K562 (cell line): ENCODE results near the gene EFCAB8. TPM values are rescaled to one million over a fixed set of nuclear protein-coding genes. Genes with fewer than 3 reads are reported as not detected.

Experiments
- ATAC-seq: fragments of 200-7000 bp; cut with Tn5 transposase; 3 replicates; pipeline ENCODE4 v1.9.1; 2020; ENCODE audit warnings: moderate library complexity
- BruUV-seq: library from RNA; stranded (reverse); fragments of 400-500 nt; replicated peaks from 2 replicates; lab custom pipeline; 2021; lab: Mats Ljungman, UMichigan
- CTCF ChIA-PET: fragments of 300-600 bp; formaldehyde crosslinking; extraction: SDS; loops from one replicate; lab custom pipeline; 2021; ENCODE audit warnings: low intra/inter-chr PET ratio; lab: Yijun Ruan, JAX
- POLR2A ChIA-PET: fragments of 300-600, 350-650 bp; sonication (Branson Sonifier 250); formaldehyde crosslinking; extraction: SDS; loops from one replicate; lab custom pipeline; 2021; ENCODE audit warnings: antibody characterized with exemption, inconsistent platforms; lab: Yijun Ruan, JAX
- DNase-seq, 4 experiments: peaks; one replicate each; pipeline versions ENCODE4 v3.0.0 to v3.0.0-alpha.2; 2011 to 2018; ENCODE audit warnings: low spot score in 3 of 4, mixed read lengths in 3 of 4; ENCODE audit errors: extremely low read depth in 1 of 4
- FAIRE-seq: peaks from 2 replicates; lab custom pipeline; 2011; peaks lifted over from hg19 to GRCh38; lab: Jason Lieb, UNC
- H2AFZ ChIP-seq: 2 replicates; pipeline ENCODE4 v1.6.0; 2011; ENCODE audit warnings: low read depth, low read length, control low read depth, inconsistent platforms
- H3K27ac ChIP-seq: fragments of 200-600 bp; 3 replicates; pipeline ENCODE4 v1.8.0; 2011; ENCODE audit warnings: low read depth, mild to moderate bottlenecking, control low read depth, inconsistent platforms, low read length, moderate library complexity, mixed read lengths; ENCODE audit errors: extremely low read depth
- H3K27me3 ChIP-seq, 2 experiments: fragments of 300-600 bp in 1 of 2; 2 replicates in 1 of 2; 3 replicates in 1 of 2; pipeline versions ENCODE4 v1.6.0 to v1.8.0; 2011; ENCODE audit warnings: inconsistent platforms in 2 of 2, low read length in 2 of 2, mild to moderate bottlenecking in 1 of 2, mixed read lengths in 1 of 2, moderate library complexity in 1 of 2; ENCODE audit not compliant: control insufficient read depth in 2 of 2, insufficient read depth in 2 of 2
- H3K36me3 ChIP-seq: fragments of 300-600 bp; 3 replicates; pipeline ENCODE4 v1.8.0; 2011; ENCODE audit warnings: mild to moderate bottlenecking, low read length, inconsistent platforms; ENCODE audit not compliant: control insufficient read depth, insufficient read depth
- H3K4me1 ChIP-seq, 2 experiments: fragments of 200-600 bp in 1 of 2; replicated peaks in 1 of 2; 2 replicates in 1 of 2; 3 replicates in 1 of 2; pipeline versions ENCODE4 v1.5.1 to v1.8.0; 2011; ENCODE audit warnings: inconsistent platforms in 2 of 2, low read length in 2 of 2, mild to moderate bottlenecking in 1 of 2, mixed read lengths in 1 of 2, moderate library complexity in 1 of 2; ENCODE audit not compliant: control insufficient read depth in 2 of 2, insufficient read depth in 2 of 2
- H3K4me2 ChIP-seq: 2 replicates; pipeline ENCODE4 v1.6.1; 2011; ENCODE audit warnings: low read length, control low read depth, inconsistent platforms, mixed read lengths; ENCODE audit not compliant: insufficient read depth
- H3K4me3 ChIP-seq: fragments of 200-600 bp; sonication (generic), shearing (Covaris generic); 2 replicates; pipeline ENCODE4 v1.5.1; 2016; ENCODE audit warnings: control low read depth, inconsistent platforms
- H3K79me2 ChIP-seq: fragments of 200-600 bp; 3 replicates; pipeline ENCODE4 v1.8.0; 2011; ENCODE audit warnings: low read length, inconsistent platforms; ENCODE audit not compliant: control insufficient read depth, insufficient read depth
- H3K9ac ChIP-seq, 2 experiments: 2 replicates each; pipeline versions ENCODE4 v1.6.0 to v1.6.1; 2011; ENCODE audit warnings: low read depth in 2 of 2, low read length in 2 of 2, control low read depth in 1 of 2, inconsistent platforms in 1 of 2, mild to moderate bottlenecking in 1 of 2, mixed read lengths in 1 of 2; ENCODE audit not compliant: insufficient read depth in 1 of 2
- H3K9me1 ChIP-seq: one replicate; pipeline ENCODE4 v1.6.0; 2011; ENCODE audit warnings: inconsistent platforms, mild to moderate bottlenecking, low read length, moderate library complexity; ENCODE audit not compliant: control insufficient read depth, insufficient read depth
- H3K9me3 ChIP-seq: replicated peaks from 2 replicates; pipeline ENCODE4 v1.5.1; 2011; ENCODE audit warnings: low read depth, low read length, inconsistent platforms; ENCODE audit not compliant: control insufficient read depth, insufficient read depth
- H4K20me1 ChIP-seq: replicated peaks from 2 replicates; pipeline ENCODE4 v1.6.1; 2011; ENCODE audit warnings: low read length, inconsistent platforms, mixed read lengths; ENCODE audit not compliant: control insufficient read depth, insufficient read depth
- BDP1 ChIP-seq: IDR thresholded peaks from 3 replicates; pipeline ENCODE4 v1.6.1; 2011; ENCODE audit not compliant: insufficient read length, insufficient read depth
- BRD9 ChIP-seq: fragments of 450-650 bp; IDR thresholded peaks from 2 replicates; pipeline ENCODE4 v1.6.1; 2018; ENCODE audit warnings: low read depth; ENCODE audit not compliant: partially characterized antibody
- C11orf30 ChIP-seq: fragments of 450-650 bp; IDR thresholded peaks from 2 replicates; pipeline ENCODE4 v1.6.1; 2016; ENCODE audit warnings: low read depth, mild to moderate bottlenecking
- CBFA2T2 ChIP-seq: fragments of 450-650 bp; conservative IDR thresholded peaks from 2 replicates; pipeline ENCODE4 v1.6.1; 2017; ENCODE audit warnings: mild to moderate bottlenecking
- CCAR2 ChIP-seq: fragments of 200-400 bp; formaldehyde crosslinking; IDR thresholded peaks from 2 replicates; pipeline ENCODE4 v1.6.1; 2017; ENCODE audit warnings: mild to moderate bottlenecking, low read depth, low read length
- ETV5 ChIP-seq: sonication (generic); formaldehyde crosslinking; IDR thresholded peaks from 2 replicates; pipeline ENCODE4 v1.4.0; 2020; ENCODE audit warnings: low read depth, mild to moderate bottlenecking, missing genetic modification reagents
- GABPB2 ChIP-seq: fragments of 250-450 bp; sonication (Bioruptor Pico); conservative IDR thresholded peaks from 2 replicates; pipeline ENCODE4 v1.5.1; 2021; ENCODE audit warnings: mild to moderate bottlenecking
- GTF2B ChIP-seq: IDR thresholded peaks from 2 replicates; pipeline ENCODE4 v1.6.1; 2011; ENCODE audit not compliant: insufficient read length; ENCODE audit errors: extremely low read depth
- HBP1 ChIP-seq: fragments of 450-650 bp; formaldehyde crosslinking; IDR thresholded peaks from 2 replicates; pipeline ENCODE4 v1.4.0; 2022; ENCODE audit warnings: missing genetic modification characterization
- MAFF ChIP-seq: IDR thresholded peaks from 2 replicates; pipeline ENCODE4 v1.6.1; 2012; ENCODE audit warnings: low read length, improper control_type of control experiment
- MAFG ChIP-seq: fragments of 450-650 bp; conservative IDR thresholded peaks from 2 replicates; pipeline ENCODE4 v1.6.1; 2016; ENCODE audit warnings: missing genetic modification characterization, missing compliant biosample characterization
- MAFK ChIP-seq: IDR thresholded peaks from 2 replicates; pipeline ENCODE4 v1.6.1; 2011; ENCODE audit warnings: low read length, improper control_type of control experiment
- TCF3 ChIP-seq: sonication (generic); formaldehyde crosslinking; IDR thresholded peaks from 2 replicates; pipeline ENCODE4 v1.4.0; 2020; ENCODE audit warnings: mild to moderate bottlenecking, missing genetic modification reagents
- TEAD1 ChIP-seq, 2 experiments: fragments of 450-650 bp in 1 of 2; sonication (generic) in 1 of 2; formaldehyde crosslinking; IDR thresholded peaks; 2 replicates each; pipeline versions ENCODE4 v1.4.0 to v1.8.0; 2020 to 2022; ENCODE audit warnings: mild to moderate bottlenecking in 2 of 2, missing genetic modification reagents in 1 of 2
- TEAD4 ChIP-seq, 2 experiments: sonication (generic) in 1 of 2; formaldehyde crosslinking in 1 of 2; IDR thresholded peaks; 2 replicates each; pipeline versions ENCODE4 v1.6.1 to v1.8.0; 2012 to 2022; ENCODE audit warnings: borderline replicate concordance in 1 of 2, inconsistent platforms in 1 of 2, low read length in 1 of 2, mild to moderate bottlenecking in 1 of 2, missing genetic modification reagents in 1 of 2
- ZBTB9 ChIP-seq: fragments of 450-650 bp; formaldehyde crosslinking; IDR thresholded peaks from 2 replicates; pipeline ENCODE4 v1.4.0; 2020; ENCODE audit warnings: mild to moderate bottlenecking, moderate library complexity
- ZKSCAN1 ChIP-seq: fragments of 150-350 bp; IDR thresholded peaks from 2 replicates; pipeline ENCODE4 v1.6.1; 2016; ENCODE audit warnings: low read depth, low read length
- ZNF175 ChIP-seq: fragments of 200-800 bp; sonication (Bioruptor generic); IDR thresholded peaks from 2 replicates; pipeline ENCODE4 v1.6.1; 2016; ENCODE audit warnings: low read depth, mild to moderate bottlenecking, missing genetic modification characterization, missing compliant biosample characterization
- ZNF212 ChIP-seq: fragments of 450-650 bp; formaldehyde crosslinking; IDR thresholded peaks from 2 replicates; pipeline ENCODE4 v1.4.0; 2020; ENCODE audit warnings: mild to moderate bottlenecking
- ZNF224 ChIP-seq: sonication (generic); formaldehyde crosslinking; IDR thresholded peaks from 2 replicates; pipeline ENCODE4 v1.8.0; 2022; ENCODE audit warnings: mild to moderate bottlenecking, missing genetic modification reagents
- ZNF316 ChIP-seq: fragments of 450-650 bp; IDR thresholded peaks from 2 replicates; pipeline ENCODE4 v1.6.1; 2016
- WGBS: fragments of 100-300 bp; shearing (Covaris generic); methylation state at CpG from one replicate; pipeline ENCODE4 v1.1.6; 2016; ENCODE audit warnings: low coverage, mixed read lengths; ENCODE audit not compliant: insufficient coverage; ENCODE audit errors: missing lambda C conversion rate; 5-methylcytosine and 5-hydroxymethylcytosine counted together
- in situ Hi-C: fragments of 300-500 bp; cut with MboI; formaldehyde crosslinking; loops from 4 replicates; pipeline ENCODE4 v1.15.0; 2018; ENCODE audit warnings: inconsistent platforms, mixed read lengths
- intact Hi-C: fragments of 100-400 bp; cut with micrococcal nuclease; formaldehyde crosslinking; loops from 2 replicates; pipeline ENCODE4 v1.14.2; 2022
- polyA plus RNA-seq, 8 experiments: library from polyadenylated mRNA; depleted of rRNA in 4 of 8; stranded (reverse) in 5 of 8; unstranded in 3 of 8; fragments of >200 nt; fragmentation: Nextera tagmentation in 2 of 8; fragmentation: Illumina TruSeq in 1 of 8; extraction: Ambion mirVana in 2 of 8; extraction: Trizol in 1 of 8; gene quantifications; 2 replicates each; pipeline versions ENCODE4 v1.2.1 to v1.2.3, GENCODE V29; 2011 to 2014; ENCODE audit warnings: inconsistent platforms in 1 of 8, missing spikeins in 1 of 8
- total RNA-seq, 7 experiments: library from RNA; depleted of rRNA in 6 of 7; stranded (reverse); fragments of >200 nt in 6 of 7; fragmentation: Illumina TruSeq in 2 of 7; extraction: Trizol in 2 of 7; gene quantifications; 2 replicates each; pipeline versions ENCODE4 v1.2.1 to v1.2.3, GENCODE V29; 2011 to 2021; ENCODE audit warnings: low replicate concordance in 1 of 7

The EFCAB8 gene
- total and polyA plus RNA-seq, 9 of the 15 experiments (the other 6 are each of a cell fraction or from before 2014, with no cell fraction given), result 0.03 to 0.18 (median 0.11) TPM; not detected in 6

GRCh38 chr20:32989507-32990283 lies 131.0 kb downstream of the EFCAB8 start:
- H3K9me1 ChIP-seq, result no peaks in the 10 kb centered on the region
- no peaks in the 10 kb centered on the region for H3K9me3 ChIP-seq
- H3K4me2 ChIP-seq, result no peak overlapping the region
- no peak overlapping the region for H2AFZ ChIP-seq
- no peak overlapping the region for H3K4me3 ChIP-seq
- no peak overlapping the region for H3K27ac ChIP-seq
- FAIRE-seq (no peak), ATAC-seq (no peak), DNase-seq (no peak)
- POLR2A ChIA-PET, result no interaction called here
- no peak overlapping the region for H3K9ac ChIP-seq
- H3K27me3 ChIP-seq, result peaks cover 7 to 26% of the 10 kb centered on the region in 2 experiments; a peak in 3 of 5 replicates
- intact Hi-C loops (no loop called here), in situ Hi-C loops (no loop called here)
- no peaks in the 10 kb centered on the region; a peak in 1 of 5 replicates for H3K4me1 ChIP-seq
- no peaks in the 10 kb centered on the region for H3K36me3 ChIP-seq
- 3% methylated on average over 14 of the region's 14 CpGs for WGBS
- no TSS peak for BruUV-seq
- H3K79me2 ChIP-seq, result no peaks in the 10 kb centered on the region
- 0 out of 2 replicates have a peak, but pooled peaks cover 11% of the 10 kb centered on the region for H4K20me1 ChIP-seq
- CTCF ChIA-PET, result no interaction called here
- TF ChIP-seq TEAD1 (CRISPR knock-in tag; IDR thresholded peaks at IDR 0.05) (no peak), ZNF224 (no peak), MAFK (peak; percentile 26; the same call in 1 of the 2 replicates), BRD9 (no peak), ZNF316 (peak; percentile 80), MAFG (tag) (peak; percentile 63), CBFA2T2 (no peak), ZBTB9 (CRISPR knock-in tag) (no peak), ZKSCAN1 (peak; percentile 83), C11orf30 (peak; percentile 70; the same call in 1 of the 2 replicates), CCAR2 (no peak), GABPB2 (CRISPR knock-in tag) (no peak), ETV5 (no peak), MAFF (peak; percentile 40), GTF2B (no peak), TCF3 (no peak), BDP1 (no peak), ZNF212 (CRISPR knock-in tag) (no peak), TEAD4 (IDR thresholded peaks at IDR 0.05; ENCODE audit: low read length) (no peak), TEAD4 (CRISPR knock-in tag; IDR thresholded peaks at IDR 0.05; ENCODE audit: borderline replicate concordance) (no peak), ZNF175 (CRISPR knock-in tag) (no peak), HBP1 (CRISPR knock-in tag) (no peak)
